Measurements from ENCODE around the gene CACNA1B.

The CACNA1B gene

GRCh38 chr9:138033950-138034349, 156.4 kb downstream of the CACNA1B start:
- TF ChIP-seq, protein P1, sequence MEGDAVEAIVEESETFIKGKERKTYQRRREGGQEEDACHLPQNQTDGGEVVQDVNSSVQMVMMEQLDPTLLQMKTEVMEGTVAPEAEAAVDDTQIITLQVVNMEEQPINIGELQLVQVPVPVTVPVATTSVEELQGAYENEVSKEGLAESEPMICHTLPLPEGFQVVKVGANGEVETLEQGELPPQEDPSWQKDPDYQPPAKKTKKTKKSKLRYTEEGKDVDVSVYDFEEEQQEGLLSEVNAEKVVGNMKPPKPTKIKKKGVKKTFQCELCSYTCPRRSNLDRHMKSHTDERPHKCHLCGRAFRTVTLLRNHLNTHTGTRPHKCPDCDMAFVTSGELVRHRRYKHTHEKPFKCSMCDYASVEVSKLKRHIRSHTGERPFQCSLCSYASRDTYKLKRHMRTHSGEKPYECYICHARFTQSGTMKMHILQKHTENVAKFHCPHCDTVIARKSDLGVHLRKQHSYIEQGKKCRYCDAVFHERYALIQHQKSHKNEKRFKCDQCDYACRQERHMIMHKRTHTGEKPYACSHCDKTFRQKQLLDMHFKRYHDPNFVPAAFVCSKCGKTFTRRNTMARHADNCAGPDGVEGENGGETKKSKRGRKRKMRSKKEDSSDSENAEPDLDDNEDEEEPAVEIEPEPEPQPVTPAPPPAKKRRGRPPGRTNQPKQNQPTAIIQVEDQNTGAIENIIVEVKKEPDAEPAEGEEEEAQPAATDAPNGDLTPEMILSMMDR (conservative IDR thresholded peaks at IDR 0.05; ENCODE audit: low read depth, low read length): no peak
- no peak for DNase-seq (ENCODE audit: low read depth)
- H3K4me3 ChIP-seq (ENCODE audit: low read depth, low read length): no peak overlapping the region

GRCh38 chr9:138037140-138037539, 159.6 kb downstream of the CACNA1B start:
- H3K4me3 ChIP-seq (ENCODE audit: low read depth, low read length): no peak overlapping the region
- TF ChIP-seq, protein P1 (conservative IDR thresholded peaks at IDR 0.05; ENCODE audit: low read depth, low read length): no peak
- DNase-seq (ENCODE audit: low read depth): no peak

DNA sequence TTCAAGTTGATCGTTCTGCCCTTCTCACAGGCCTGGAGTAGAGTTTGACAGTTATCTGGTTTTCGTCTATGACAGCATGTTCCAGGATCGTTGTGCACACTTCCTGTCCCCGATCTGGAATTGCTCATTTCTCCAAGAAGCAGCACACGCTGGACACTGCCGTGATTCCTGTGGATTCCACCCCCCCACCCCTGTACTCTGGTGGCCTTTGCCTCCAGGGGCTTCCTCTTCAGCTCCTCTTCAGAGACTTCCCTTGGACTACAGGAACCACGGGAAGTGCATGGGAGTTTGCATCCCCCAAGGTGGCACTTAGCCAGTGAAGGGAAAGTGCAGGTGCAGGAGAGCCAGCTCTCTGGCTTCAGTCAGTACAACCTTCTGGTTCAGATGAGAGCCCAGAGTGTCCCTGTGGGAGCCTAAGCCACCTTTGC, 160.7 kb downstream of the CACNA1B start:
- TF ChIP-seq, protein P1 (conservative IDR thresholded peaks at IDR 0.05; ENCODE audit: low read depth, low read length): no peak
- DNase-seq (ENCODE audit: low read depth): no peak
- H3K4me3 ChIP-seq (ENCODE audit: low read depth, low read length): no peak overlapping the region

GRCh38 chr9:138040446-138041430, 163.2 kb downstream of the CACNA1B start:
- no peak overlapping the region for H3K4me3 ChIP-seq (ENCODE audit: low read depth, low read length)
- no peak for DNase-seq (ENCODE audit: low read depth)
- TF ChIP-seq, protein P1 (conservative IDR thresholded peaks at IDR 0.05; ENCODE audit: low read depth, low read length): no peak

- DNase-seq (ENCODE audit: low read depth): no peak
- no peak overlapping the region for H3K4me3 ChIP-seq (ENCODE audit: low read depth, low read length)
- TF ChIP-seq, protein P1 (conservative IDR thresholded peaks at IDR 0.05; ENCODE audit: low read depth, low read length): no peak
Measured at GRCh38 chr9:138042146-138042545, 164.6 kb downstream of the CACNA1B start.

- no peak for DNase-seq (ENCODE audit: low read depth)
- no peak overlapping the region for H3K4me3 ChIP-seq (ENCODE audit: low read depth, low read length)
- TF ChIP-seq, protein P1 (conservative IDR thresholded peaks at IDR 0.05; ENCODE audit: low read depth, low read length): no peak
Measured at GRCh38 chr9:138042640-138043039, 165.1 kb downstream of the CACNA1B start.

- DNase-seq (ENCODE audit: low read depth): no peak
- H3K4me3 ChIP-seq (ENCODE audit: low read depth, low read length): no peak overlapping the region
- TF ChIP-seq, protein P1 (conservative IDR thresholded peaks at IDR 0.05; ENCODE audit: low read depth, low read length): no peak
Measured at GRCh38 chr9:138043061-138043410, 165.5 kb downstream of the CACNA1B start.
